ENCODE data around the gene HPS3.

HPS3 gene

GRCh38 chr3:149119466-149119865 lies 10.0 kb upstream of the HPS3 start:
- no peak for DNase-seq (ENCODE audit: extremely low read depth in 1 of 2, low read depth in 1 of 2)

GRCh38 chr3:149120051-149120972 lies 9.1 kb upstream of the HPS3 start:
- DNase-seq (ENCODE audit: extremely low read depth in 1 of 2, low read depth in 1 of 2), result no peak

GRCh38 chr3:149122721-149123578 lies 6.5 kb upstream of the HPS3 start:
- DNase-seq (ENCODE audit: extremely low read depth in 1 of 2, low read depth in 1 of 2), result no peak

GRCh38 chr3:149128821-149129220 lies 617 bp upstream of the HPS3 start:
- DNase-seq (ENCODE audit: extremely low read depth in 1 of 2, low read depth in 1 of 2), result no peak

GRCh38 chr3:149131589-149131988 lies 2.2 kb downstream of the HPS3 start:
- no peak for DNase-seq (ENCODE audit: extremely low read depth in 1 of 2, low read depth in 1 of 2)

GRCh38 chr3:149134575-149134974 lies 5.1 kb downstream of the HPS3 start:
- no peak for DNase-seq (ENCODE audit: extremely low read depth in 1 of 2, low read depth in 1 of 2)

- no peak for DNase-seq (ENCODE audit: extremely low read depth in 1 of 2, low read depth in 1 of 2)
These were observed 13.2 kb downstream of the HPS3 start for GRCh38 chr3:149142682-149143081.

- DNase-seq (ENCODE audit: extremely low read depth in 1 of 2, low read depth in 1 of 2), result no peak
These were observed 15.9 kb downstream of the HPS3 start for GRCh38 chr3:149145356-149145755.

GRCh38 chr3:149145974-149146373 lies 16.5 kb downstream of the HPS3 start:
- DNase-seq (ENCODE audit: extremely low read depth in 1 of 2, low read depth in 1 of 2), result no peak

GRCh38 chr3:149150436-149150835 lies 21.0 kb downstream of the HPS3 start:
- no peak for DNase-seq (ENCODE audit: extremely low read depth in 1 of 2, low read depth in 1 of 2)

- no peak for DNase-seq (ENCODE audit: extremely low read depth in 1 of 2, low read depth in 1 of 2)
These were observed 22.4 kb downstream of the HPS3 start for GRCh38 chr3:149151843-149152242.

GRCh38 chr3:149152420-149152819 lies 23.0 kb downstream of the HPS3 start:
- DNase-seq (ENCODE audit: extremely low read depth in 1 of 2, low read depth in 1 of 2), result peak; percentile 20 to 23

GRCh38 chr3:149153402-149153801 lies 24.0 kb downstream of the HPS3 start:
- no peak for DNase-seq (ENCODE audit: extremely low read depth in 1 of 2, low read depth in 1 of 2)

GRCh38 chr3:149160754-149161300 lies 31.4 kb downstream of the HPS3 start:
- no peak for DNase-seq (ENCODE audit: extremely low read depth in 1 of 2, low read depth in 1 of 2)

- DNase-seq (ENCODE audit: extremely low read depth in 1 of 2, low read depth in 1 of 2), result no peak
These were observed 32.6 kb downstream of the HPS3 start for GRCh38 chr3:149162007-149162406.

GRCh38 chr3:149163066-149163465 lies 33.6 kb downstream of the HPS3 start:
- no peak for DNase-seq (ENCODE audit: extremely low read depth in 1 of 2, low read depth in 1 of 2)

GRCh38 chr3:149167898-149168297 lies 38.5 kb downstream of the HPS3 start:
- DNase-seq (ENCODE audit: extremely low read depth in 1 of 2, low read depth in 1 of 2), result no peak

GRCh38 chr3:149170672-149171071 lies 41.2 kb downstream of the HPS3 start:
- no peak for DNase-seq (ENCODE audit: extremely low read depth in 1 of 2, low read depth in 1 of 2)

GRCh38 chr3:149174901-149175300 lies 45.5 kb downstream of the HPS3 start:
- DNase-seq (ENCODE audit: extremely low read depth in 1 of 2, low read depth in 1 of 2), result peak in 1 of 2 donors; percentile 5

- no peak for DNase-seq (ENCODE audit: extremely low read depth in 1 of 2, low read depth in 1 of 2)
These were observed 47.7 kb downstream of the HPS3 start for GRCh38 chr3:149177122-149177521.

- no peak for DNase-seq (ENCODE audit: extremely low read depth in 1 of 2, low read depth in 1 of 2)
These were observed 49.8 kb downstream of the HPS3 start for GRCh38 chr3:149179220-149179619.

Data from stimulated activated CD8-positive, alpha-beta memory T cell treated with anti-CD3 and anti-CD28 coated beads, Interleukin-7, amount 100 ng/mL, for 48 hours (primary cell).